Measurements from ENCODE around the gene SLC4A1.

GRCh38 chr17:44317545-44317944, 49.6 kb upstream of the SLC4A1 start:
- TF ChIP-seq, protein P1, sequence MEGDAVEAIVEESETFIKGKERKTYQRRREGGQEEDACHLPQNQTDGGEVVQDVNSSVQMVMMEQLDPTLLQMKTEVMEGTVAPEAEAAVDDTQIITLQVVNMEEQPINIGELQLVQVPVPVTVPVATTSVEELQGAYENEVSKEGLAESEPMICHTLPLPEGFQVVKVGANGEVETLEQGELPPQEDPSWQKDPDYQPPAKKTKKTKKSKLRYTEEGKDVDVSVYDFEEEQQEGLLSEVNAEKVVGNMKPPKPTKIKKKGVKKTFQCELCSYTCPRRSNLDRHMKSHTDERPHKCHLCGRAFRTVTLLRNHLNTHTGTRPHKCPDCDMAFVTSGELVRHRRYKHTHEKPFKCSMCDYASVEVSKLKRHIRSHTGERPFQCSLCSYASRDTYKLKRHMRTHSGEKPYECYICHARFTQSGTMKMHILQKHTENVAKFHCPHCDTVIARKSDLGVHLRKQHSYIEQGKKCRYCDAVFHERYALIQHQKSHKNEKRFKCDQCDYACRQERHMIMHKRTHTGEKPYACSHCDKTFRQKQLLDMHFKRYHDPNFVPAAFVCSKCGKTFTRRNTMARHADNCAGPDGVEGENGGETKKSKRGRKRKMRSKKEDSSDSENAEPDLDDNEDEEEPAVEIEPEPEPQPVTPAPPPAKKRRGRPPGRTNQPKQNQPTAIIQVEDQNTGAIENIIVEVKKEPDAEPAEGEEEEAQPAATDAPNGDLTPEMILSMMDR (IDR thresholded peaks at IDR 0.05), result no peak
- TF ChIP-seq, protein P2, sequence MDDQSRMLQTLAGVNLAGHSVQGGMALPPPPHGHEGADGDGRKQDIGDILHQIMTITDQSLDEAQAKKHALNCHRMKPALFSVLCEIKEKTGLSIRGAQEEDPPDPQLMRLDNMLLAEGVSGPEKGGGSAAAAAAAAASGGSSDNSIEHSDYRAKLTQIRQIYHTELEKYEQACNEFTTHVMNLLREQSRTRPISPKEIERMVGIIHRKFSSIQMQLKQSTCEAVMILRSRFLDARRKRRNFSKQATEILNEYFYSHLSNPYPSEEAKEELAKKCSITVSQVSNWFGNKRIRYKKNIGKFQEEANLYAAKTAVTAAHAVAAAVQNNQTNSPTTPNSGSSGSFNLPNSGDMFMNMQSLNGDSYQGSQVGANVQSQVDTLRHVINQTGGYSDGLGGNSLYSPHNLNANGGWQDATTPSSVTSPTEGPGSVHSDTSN (IDR thresholded peaks at IDR 0.05), result no peak
- TF ChIP-seq GABPA (IDR thresholded peaks at IDR 0.05; ENCODE audit: low read depth), result no peak
